Activated T-helper 17 cell treated with anti-CD3 and anti-CD28 coated beads, Interleukin-2, amount 50 U/mL, for 72 hours (primary cell): ENCODE results near the gene SLC8A3. TPM values are rescaled to one million over a fixed set of nuclear protein-coding genes. Genes with fewer than 3 reads are reported as not detected.

Source experiments
- ATAC-seq: fragments of 150-1000 bp; cut with Tn5 transposase; replicated peaks from 2 replicates; pipeline ENCODE4 v1.10.0; 2021; ENCODE audit warnings: mild to moderate bottlenecking, moderate library complexity
- H3K27ac Mint-ChIP-seq: one replicate; pipeline ENCODE4 v1.8.0; 2022; ENCODE audit warnings: mixed read lengths
- H3K27me3 Mint-ChIP-seq: one replicate; pipeline ENCODE4 v1.8.0; 2022; ENCODE audit warnings: mixed read lengths
- H3K36me3 Mint-ChIP-seq: one replicate; pipeline ENCODE4 v1.8.0; 2022; ENCODE audit warnings: low read depth, mild to moderate bottlenecking, mixed read lengths
- H3K4me1 Mint-ChIP-seq: one replicate; pipeline ENCODE4 v1.8.0; 2022; ENCODE audit warnings: mixed read lengths
- H3K4me3 Mint-ChIP-seq: one replicate; pipeline ENCODE4 v1.8.0; 2022; ENCODE audit warnings: mild to moderate bottlenecking, mixed read lengths
- H3K9me3 Mint-ChIP-seq: one replicate; pipeline ENCODE4 v1.8.0; 2022; ENCODE audit warnings: mixed read lengths
- total RNA-seq, 2 donors: library from RNA; stranded (reverse); gene quantifications; one replicate each; pipeline ENCODE4 v1.2.3, GENCODE V29; 2022

SLC8A3 gene
- total RNA-seq, 2 donors from 2014 or later = 0.15 to 2.0 TPM

- H3K4me1 Mint-ChIP-seq = no peaks in the 10 kb centered on the region
- ATAC-seq = no peak
- peaks cover 8% of the 10 kb centered on the region for H3K27me3 Mint-ChIP-seq
- H3K27ac Mint-ChIP-seq = no peak overlapping the region
- H3K36me3 Mint-ChIP-seq = no peaks in the 10 kb centered on the region
- no peaks in the 10 kb centered on the region for H3K9me3 Mint-ChIP-seq
- H3K4me3 Mint-ChIP-seq = no peak overlapping the region
Observed at GRCh38 chr14:70004791-70005190, 184.0 kb downstream of the SLC8A3 start.

- H3K27me3 Mint-ChIP-seq = peaks cover 19% of the 10 kb centered on the region
- no peak overlapping the region for H3K4me3 Mint-ChIP-seq
- H3K9me3 Mint-ChIP-seq = no peaks in the 10 kb centered on the region
Observed at GRCh38 chr14:70002589-70003346, 186.0 kb downstream of the SLC8A3 start.

GRCh38 chr14:70000601-70001000 is 188.2 kb downstream of the SLC8A3 start:
- H3K4me3 Mint-ChIP-seq = no peak overlapping the region
- H3K36me3 Mint-ChIP-seq = no peaks in the 10 kb centered on the region
- ATAC-seq = no peak
- no peak overlapping the region for H3K27ac Mint-ChIP-seq
- H3K27me3 Mint-ChIP-seq = peaks cover 28% of the 10 kb centered on the region
- H3K9me3 Mint-ChIP-seq = no peaks in the 10 kb centered on the region
- H3K4me1 Mint-ChIP-seq = no peaks in the 10 kb centered on the region

More at GRCh38 chr14:70002589-70003346, 186.0 kb downstream of the SLC8A3 start:
- no peak for ATAC-seq
- Mint-ChIP-seq H3K4me1 (no peaks in the 10 kb centered on the region), H3K36me3 (no peaks in the 10 kb centered on the region), H3K27ac (no peak overlapping the region)

- Mint-ChIP-seq H3K4me3 (no peak overlapping the region), H3K27me3 (peaks cover 28% of the 10 kb centered on the region), H3K4me1 (no peaks in the 10 kb centered on the region), H3K27ac (no peak overlapping the region), H3K36me3 (no peaks in the 10 kb centered on the region), H3K9me3 (no peaks in the 10 kb centered on the region)
- ATAC-seq = no peak
Observed at GRCh38 chr14:69999261-69999674, 189.5 kb downstream of the SLC8A3 start.

GRCh38 chr14:69997849-69998248 is 190.9 kb downstream of the SLC8A3 start:
- no peak for ATAC-seq
- H3K27me3 Mint-ChIP-seq = peaks cover 30% of the 10 kb centered on the region

GRCh38 chr14:69996216-69996615 is 192.5 kb downstream of the SLC8A3 start:
- Mint-ChIP-seq H3K4me1 (no peaks in the 10 kb centered on the region), H3K36me3 (no peaks in the 10 kb centered on the region), H3K4me3 (no peak overlapping the region), H3K27me3 (peaks cover 35% of the 10 kb centered on the region), H3K27ac (no peak overlapping the region), H3K9me3 (no peaks in the 10 kb centered on the region)
- ATAC-seq = no peak

More at GRCh38 chr14:69997849-69998248, 190.9 kb downstream of the SLC8A3 start:
- Mint-ChIP-seq H3K4me1 (no peaks in the 10 kb centered on the region), H3K36me3 (no peaks in the 10 kb centered on the region), H3K9me3 (no peaks in the 10 kb centered on the region), H3K4me3 (no peak overlapping the region), H3K27ac (no peak overlapping the region)

Other genes with a start within 250 kb of the SLC8A3 start
- gene COX16, start 170.7 kb upstream of the SLC8A3 start, total RNA-seq = 10 to 100 TPM; 59.1 to 81.9 TPM
- 1 to 10 TPM; 2.1 to 4.3 TPM for gene SYNJ2BP, start 228.1 kb upstream of the SLC8A3 start, total RNA-seq